ENCODE measurements around the gene CPVL.

The CPVL gene

DNA sequence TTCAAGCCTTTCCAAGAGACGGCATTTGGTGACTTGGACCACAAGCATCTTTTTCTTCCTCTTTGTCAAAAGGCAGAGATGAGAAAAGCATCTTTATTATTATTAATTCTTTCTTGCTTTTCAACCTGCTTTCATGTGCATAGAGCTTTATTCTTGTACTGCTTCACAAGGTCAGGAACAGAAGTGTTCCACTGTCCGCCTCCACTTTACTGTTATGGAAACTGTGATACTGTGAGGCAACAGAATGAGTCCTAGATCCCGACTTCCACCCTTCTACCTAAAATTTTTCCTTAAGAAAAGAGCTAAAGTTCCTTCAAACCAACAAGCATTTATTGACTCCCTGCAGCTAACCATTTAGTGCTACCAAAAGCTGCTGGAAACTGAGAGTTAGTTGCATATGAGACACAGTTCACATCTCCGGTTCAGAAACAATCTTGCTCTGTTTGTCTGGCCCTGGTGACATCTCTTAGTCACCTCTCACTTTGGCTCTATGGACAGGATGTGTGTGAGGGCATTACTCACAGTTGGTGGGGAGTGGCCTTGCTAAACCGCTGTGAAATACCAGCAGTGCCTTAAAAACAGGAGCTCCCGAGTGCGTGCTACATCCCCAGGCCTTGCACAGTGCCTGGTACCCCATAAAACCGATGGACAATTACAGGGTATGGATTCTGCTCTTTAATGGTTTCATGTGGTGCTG is 111.1 kb downstream of the CPVL start:
- Mint-ChIP-seq H3K4me3 (peak overlapping the region; percentile 4), H3K36me3 (no peaks in the 10 kb centered on the region), H3K27ac (no peak overlapping the region), H3K9me3 (no peaks in the 10 kb centered on the region), H3K4me1 (peaks cover 19% of the 10 kb centered on the region)
- ATAC-seq (peak; percentile 97), DNase-seq (ENCODE audit: low spot score in 2 of 2) (peak in 1 of 2 donors; percentile 69)

DNA sequence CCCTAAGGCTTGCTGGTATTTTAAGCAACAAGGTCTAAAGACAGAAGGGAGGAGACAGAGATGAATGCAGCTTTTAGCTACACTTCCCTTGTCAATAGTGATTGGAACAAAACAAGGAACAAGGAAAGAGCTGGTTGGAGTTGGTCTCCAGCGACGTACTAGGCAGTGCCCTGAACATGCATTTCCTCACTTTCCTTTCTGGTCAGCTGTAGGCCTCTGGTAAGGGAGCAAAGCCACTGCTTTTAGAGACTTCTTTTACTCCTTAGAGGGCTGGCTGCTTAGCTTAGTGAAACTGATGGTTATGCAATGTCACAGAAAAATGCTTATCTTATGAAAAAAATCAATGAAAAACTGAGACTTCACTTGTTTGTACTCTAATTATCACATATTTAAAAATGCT is 112.8 kb downstream of the CPVL start:
- DNase-seq (ENCODE audit: low spot score in 2 of 2) (no peak), ATAC-seq (no peak)
- H3K9me3 Mint-ChIP-seq: peaks cover 3% of the 10 kb centered on the region
- H3K36me3 Mint-ChIP-seq: no peaks in the 10 kb centered on the region
- no peak overlapping the region for H3K4me3 Mint-ChIP-seq
- H3K4me1 Mint-ChIP-seq: peaks cover 19% of the 10 kb centered on the region
- H3K27ac Mint-ChIP-seq: no peak overlapping the region

DNA sequence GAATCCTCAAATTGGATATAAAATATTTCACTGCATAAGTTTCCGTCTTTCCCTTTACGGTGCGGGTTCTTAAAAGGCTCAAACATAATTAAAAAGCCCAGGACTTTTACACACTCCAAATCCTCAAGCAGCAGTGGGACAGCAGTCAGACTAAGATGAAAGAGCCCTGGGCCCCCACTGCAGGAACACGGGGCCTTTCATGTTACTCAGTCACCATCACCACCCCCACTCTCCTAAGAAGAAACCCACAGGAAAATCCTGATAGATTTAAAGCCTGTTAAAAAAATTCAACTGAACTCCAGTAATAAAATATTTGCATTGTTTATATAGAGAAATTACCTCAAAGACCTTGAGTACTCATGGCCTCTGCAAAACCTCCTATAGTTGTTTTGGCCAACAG is 114.2 kb downstream of the CPVL start:
- H3K27ac Mint-ChIP-seq: no peak overlapping the region
- peaks cover 8% of the 10 kb centered on the region for H3K9me3 Mint-ChIP-seq
- ATAC-seq: no peak
- H3K4me1 Mint-ChIP-seq: peaks cover 19% of the 10 kb centered on the region
- no peaks in the 10 kb centered on the region for H3K36me3 Mint-ChIP-seq
- H3K4me3 Mint-ChIP-seq: no peak overlapping the region
- no peak for DNase-seq (ENCODE audit: low spot score in 2 of 2)

DNA sequence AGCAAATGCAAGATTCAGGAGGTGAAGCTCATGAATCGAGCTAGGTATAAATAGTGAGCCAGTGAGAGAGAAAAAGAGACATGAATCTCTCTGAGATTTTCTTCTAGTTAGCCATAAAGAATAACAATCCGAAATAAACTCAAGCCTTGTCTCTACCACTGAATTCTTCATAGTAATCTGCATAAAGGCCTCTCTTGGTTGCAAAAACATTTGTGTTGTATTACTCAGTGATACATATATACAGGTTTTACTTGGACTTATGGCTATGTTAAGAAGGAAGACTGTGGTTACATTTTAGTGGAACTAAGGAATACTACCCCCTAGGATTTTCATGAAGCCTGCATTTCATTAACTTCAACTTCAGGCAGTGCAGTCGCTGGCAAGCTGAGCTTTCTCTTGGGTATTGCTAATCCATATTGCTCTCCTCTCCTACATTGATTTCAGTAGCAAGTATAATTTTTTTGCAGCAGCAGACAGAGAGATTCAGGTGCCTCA is 115.5 kb downstream of the CPVL start:
- Mint-ChIP-seq H3K4me1 (peaks cover 9% of the 10 kb centered on the region), H3K36me3 (no peaks in the 10 kb centered on the region)
- ATAC-seq: no peak

DNA sequence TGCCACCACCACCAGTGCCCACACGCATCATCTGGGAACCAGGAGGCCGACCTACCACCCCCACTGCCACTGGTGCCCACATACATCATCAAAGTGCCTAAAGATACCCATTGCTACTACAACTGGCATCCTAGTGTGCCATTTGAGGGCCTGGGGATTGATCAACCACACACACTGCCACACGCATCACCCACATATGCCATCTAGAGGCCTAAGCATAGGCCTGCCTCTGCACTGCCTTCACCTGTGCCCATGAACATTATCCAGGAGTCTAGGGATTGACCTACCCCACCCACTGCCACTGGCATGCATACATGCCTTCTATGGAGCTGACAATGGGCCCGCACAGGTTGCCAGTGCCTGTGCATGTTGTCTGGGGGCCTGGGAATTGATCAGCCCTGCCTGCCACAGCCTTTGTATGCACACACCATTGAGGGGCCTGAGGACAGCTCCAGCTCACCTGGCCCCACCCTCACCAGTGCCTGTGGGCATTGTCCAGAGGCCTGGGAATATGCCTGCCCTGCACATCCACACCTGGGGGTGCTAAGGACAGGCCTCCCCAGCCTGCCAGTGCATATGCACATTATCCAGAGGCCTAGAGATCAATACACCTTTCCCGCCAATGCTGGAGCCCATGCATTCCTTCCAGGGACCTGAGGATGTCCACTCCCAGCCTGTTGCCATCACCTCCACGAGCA is 123.9 kb downstream of the CPVL start:
- no peaks in the 10 kb centered on the region for H3K4me1 Mint-ChIP-seq
- ATAC-seq: no peak
- no peak overlapping the region for H3K4me3 Mint-ChIP-seq
- H3K9me3 Mint-ChIP-seq: peaks cover 22% of the 10 kb centered on the region
- H3K36me3 Mint-ChIP-seq: no peaks in the 10 kb centered on the region
- no peak overlapping the region for H3K27ac Mint-ChIP-seq
- no peak for DNase-seq (ENCODE audit: low spot score in 2 of 2)

More for the DNA sequence above, 115.5 kb downstream of the CPVL start:
- Mint-ChIP-seq H3K9me3 (peaks cover 18% of the 10 kb centered on the region), H3K27ac (no peak overlapping the region), H3K4me3 (no peak overlapping the region)
- DNase-seq (ENCODE audit: low spot score in 2 of 2): no peak

DNA sequence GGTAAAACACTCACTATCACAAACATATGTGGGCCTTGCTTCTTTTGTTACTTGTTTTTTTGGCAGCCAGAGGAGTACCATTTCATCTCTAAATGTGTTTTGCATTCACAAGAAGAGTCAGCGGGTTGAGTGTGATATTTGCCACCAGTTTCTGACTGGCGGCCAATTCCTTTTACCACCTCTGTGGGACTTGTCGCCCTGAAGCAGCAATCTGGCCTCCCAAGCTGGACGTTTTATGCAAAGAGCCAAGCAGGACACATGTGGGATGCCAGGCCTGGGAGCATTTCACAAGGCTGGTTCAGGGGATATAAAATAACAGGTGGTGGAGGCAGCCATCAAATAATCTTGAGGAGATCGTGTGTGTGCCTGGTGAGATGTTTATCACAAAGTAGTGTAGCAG is 126.4 kb downstream of the CPVL start:
- Mint-ChIP-seq H3K4me1 (no peaks in the 10 kb centered on the region), H3K9me3 (peaks cover 8% of the 10 kb centered on the region), H3K4me3 (no peak overlapping the region), H3K27ac (no peak overlapping the region), H3K36me3 (no peaks in the 10 kb centered on the region)
- ATAC-seq (no peak), DNase-seq (ENCODE audit: low spot score in 2 of 2) (no peak)

DNA sequence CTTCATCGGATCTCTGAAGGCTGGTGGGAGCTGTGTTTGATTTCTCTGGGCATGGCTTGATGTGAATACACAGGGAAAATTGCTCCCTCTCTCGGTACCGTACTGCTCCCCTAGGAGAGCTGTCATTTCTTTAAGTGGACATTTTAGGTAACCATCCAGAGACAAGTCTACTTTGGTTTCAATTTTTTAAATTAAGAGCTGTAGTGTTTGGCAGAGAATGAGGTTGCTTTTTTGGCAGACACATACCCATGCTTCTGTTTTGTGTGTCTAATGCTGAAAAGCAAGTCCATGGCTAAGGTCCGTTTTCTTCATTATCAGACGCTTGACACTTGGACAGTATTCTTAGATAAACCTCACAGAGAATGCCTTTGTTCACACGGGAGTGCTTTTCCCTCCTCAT is 127.0 kb downstream of the CPVL start:
- Mint-ChIP-seq H3K4me3 (no peak overlapping the region), H3K27ac (no peak overlapping the region), H3K4me1 (no peaks in the 10 kb centered on the region), H3K36me3 (no peaks in the 10 kb centered on the region), H3K9me3 (peaks cover 5% of the 10 kb centered on the region)
- no peak for ATAC-seq
- DNase-seq (ENCODE audit: low spot score in 2 of 2): no peak

DNA sequence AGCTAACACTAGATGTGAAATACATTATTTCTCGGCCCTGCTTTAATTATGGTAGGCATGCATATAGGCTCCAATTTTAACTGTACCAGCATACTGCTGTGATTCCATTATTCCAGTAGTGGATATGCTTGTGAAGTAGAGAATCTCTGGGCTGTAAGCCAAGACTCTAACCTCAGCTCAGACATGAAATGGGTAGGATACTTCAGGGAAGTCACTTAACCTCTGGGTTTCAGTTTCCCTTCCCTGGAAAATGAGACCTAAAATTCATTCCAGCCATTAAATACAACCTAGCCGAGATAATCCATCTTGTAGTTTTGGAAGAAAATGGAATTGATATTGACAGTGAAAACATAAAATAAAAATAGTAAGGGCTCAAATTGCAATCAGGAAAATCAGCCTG is 128.6 kb downstream of the CPVL start:
- no peak for DNase-seq (ENCODE audit: low spot score in 2 of 2)
- H3K27ac Mint-ChIP-seq: no peak overlapping the region
- H3K4me1 Mint-ChIP-seq: no peaks in the 10 kb centered on the region
- H3K36me3 Mint-ChIP-seq: no peaks in the 10 kb centered on the region
- no peak overlapping the region for H3K4me3 Mint-ChIP-seq
- no peaks in the 10 kb centered on the region for H3K9me3 Mint-ChIP-seq
- no peak for ATAC-seq

DNA sequence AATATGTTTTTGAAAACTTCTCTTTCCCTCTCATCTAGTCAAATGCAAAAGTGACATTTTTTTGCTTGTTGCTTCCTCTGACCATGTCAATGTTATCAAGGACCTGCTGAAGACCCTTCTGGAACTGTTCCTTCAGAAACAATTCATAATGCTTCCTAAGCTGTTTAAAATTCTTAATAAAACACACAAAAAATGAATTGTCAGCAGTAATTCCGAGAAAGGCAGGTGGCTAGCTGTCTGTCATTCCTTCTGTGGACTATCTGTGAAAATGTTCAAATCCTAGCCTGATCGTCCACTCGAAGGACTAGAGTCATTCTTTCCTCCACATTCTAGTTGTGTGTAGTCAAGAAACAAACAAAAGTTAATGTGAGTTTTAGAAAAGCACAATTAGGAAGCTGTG is 131.6 kb downstream of the CPVL start:
- Mint-ChIP-seq H3K36me3 (no peaks in the 10 kb centered on the region), H3K4me1 (no peaks in the 10 kb centered on the region), H3K9me3 (no peaks in the 10 kb centered on the region), H3K27ac (no peak overlapping the region), H3K4me3 (no peak overlapping the region)
- DNase-seq (ENCODE audit: low spot score in 2 of 2) (no peak), ATAC-seq (no peak)

DNA sequence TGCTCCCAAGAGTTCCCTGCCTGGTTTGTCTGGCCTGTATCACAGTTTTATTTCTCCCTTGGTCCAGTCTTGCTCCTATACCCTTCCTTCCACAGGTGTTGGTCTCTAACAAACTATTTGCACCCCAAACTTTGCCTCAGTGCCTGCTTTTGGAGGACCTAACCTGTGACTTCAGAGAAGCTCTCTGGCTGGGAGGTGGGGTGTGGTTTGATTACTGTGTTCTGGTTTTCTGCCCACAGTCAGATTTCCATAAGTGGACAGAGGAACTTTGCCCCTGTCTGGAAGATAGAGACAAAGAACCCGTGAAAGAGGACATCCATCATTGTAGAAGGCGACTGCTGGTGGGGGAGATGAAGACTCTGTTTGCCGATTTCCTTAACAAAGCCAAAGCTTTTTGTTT is 132.4 kb downstream of the CPVL start:
- Mint-ChIP-seq H3K27ac (no peak overlapping the region), H3K4me1 (no peaks in the 10 kb centered on the region), H3K36me3 (no peaks in the 10 kb centered on the region), H3K4me3 (no peak overlapping the region), H3K9me3 (no peaks in the 10 kb centered on the region)
- ATAC-seq (no peak), DNase-seq (ENCODE audit: low spot score in 2 of 2) (peak in 1 of 2 donors; percentile 34)

DNA sequence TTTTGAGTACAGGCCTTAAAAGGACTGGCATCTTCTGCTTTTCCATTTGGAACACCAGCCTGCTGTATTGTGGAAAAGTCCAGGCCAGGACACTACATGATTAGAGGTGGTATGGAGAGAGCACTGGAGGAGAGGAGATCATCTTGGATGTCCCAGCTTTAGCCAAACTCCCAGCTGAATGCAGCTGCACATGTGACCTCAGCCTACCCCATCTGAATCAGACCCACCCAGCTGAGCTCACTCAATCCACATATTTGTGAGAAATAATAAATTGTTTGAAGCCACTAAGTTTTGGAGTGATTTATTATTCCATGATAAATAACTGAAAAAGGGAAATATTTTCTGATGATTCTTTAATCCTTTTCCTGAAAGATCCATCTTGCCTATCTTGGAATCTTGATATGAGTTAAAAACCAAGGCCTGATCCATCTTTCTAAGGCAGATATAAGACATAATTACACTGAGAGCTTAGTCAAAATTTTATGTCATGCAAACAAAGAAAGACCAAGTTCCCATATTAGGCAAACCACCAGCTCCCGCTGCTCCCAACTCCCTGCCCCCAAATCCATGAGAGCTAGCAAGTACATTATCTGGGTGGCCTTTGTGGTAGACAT is 133.1 kb downstream of the CPVL start:
- DNase-seq (ENCODE audit: low spot score in 2 of 2): peak in 1 of 2 donors; percentile 15
- Mint-ChIP-seq H3K4me3 (no peak overlapping the region), H3K36me3 (no peaks in the 10 kb centered on the region), H3K27ac (no peak overlapping the region), H3K9me3 (no peaks in the 10 kb centered on the region), H3K4me1 (no peaks in the 10 kb centered on the region)
- ATAC-seq: no peak

DNA sequence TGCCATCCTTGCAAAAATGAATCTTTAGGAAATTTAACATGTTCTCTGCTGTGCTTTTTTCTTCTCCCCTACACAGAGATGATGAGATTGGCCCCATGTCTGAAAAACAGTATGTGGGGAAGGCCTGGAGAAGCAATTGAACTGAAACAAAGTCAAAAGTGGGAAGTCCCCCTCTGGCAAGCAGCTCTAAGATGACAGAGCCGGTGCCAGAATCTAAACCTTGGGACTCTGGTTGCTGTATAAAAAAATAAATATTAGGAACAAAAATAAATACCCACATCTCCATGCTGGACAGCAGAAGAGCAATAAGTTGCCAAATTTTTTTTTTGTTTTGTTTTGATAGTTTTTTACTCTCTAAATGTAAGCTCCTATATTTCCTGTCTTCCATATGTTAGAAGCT is 136.4 kb downstream of the CPVL start:
- DNase-seq (ENCODE audit: low spot score in 2 of 2) (peak in 1 of 2 donors; percentile 12), ATAC-seq (no peak)
- Mint-ChIP-seq H3K27ac (no peak overlapping the region), H3K4me3 (no peak overlapping the region), H3K4me1 (no peaks in the 10 kb centered on the region), H3K9me3 (no peaks in the 10 kb centered on the region), H3K36me3 (no peaks in the 10 kb centered on the region)

DNA sequence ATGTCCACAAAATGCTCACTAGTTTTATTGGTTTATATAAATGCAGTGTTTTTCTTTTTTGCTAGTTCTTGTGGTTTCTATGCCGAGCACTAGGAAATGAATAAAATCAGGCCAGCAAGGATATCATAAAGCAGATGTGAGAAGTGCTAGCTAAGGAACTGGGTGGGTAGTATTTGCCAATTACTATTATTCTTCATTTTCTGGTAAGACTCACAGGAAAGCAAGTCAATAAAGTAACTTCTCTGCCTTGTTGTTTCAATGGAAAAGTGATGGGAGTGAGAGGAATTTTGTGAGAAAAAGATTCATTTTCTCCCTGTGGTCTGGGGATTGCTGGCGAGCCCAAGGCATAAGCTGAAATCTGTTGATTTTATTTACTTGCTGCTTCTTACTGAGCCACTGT is 137.7 kb downstream of the CPVL start:
- Mint-ChIP-seq H3K4me1 (no peaks in the 10 kb centered on the region), H3K4me3 (no peak overlapping the region), H3K9me3 (no peaks in the 10 kb centered on the region), H3K27ac (no peak overlapping the region), H3K36me3 (no peaks in the 10 kb centered on the region)
- ATAC-seq (no peak), DNase-seq (ENCODE audit: low spot score in 2 of 2) (no peak)

DNA sequence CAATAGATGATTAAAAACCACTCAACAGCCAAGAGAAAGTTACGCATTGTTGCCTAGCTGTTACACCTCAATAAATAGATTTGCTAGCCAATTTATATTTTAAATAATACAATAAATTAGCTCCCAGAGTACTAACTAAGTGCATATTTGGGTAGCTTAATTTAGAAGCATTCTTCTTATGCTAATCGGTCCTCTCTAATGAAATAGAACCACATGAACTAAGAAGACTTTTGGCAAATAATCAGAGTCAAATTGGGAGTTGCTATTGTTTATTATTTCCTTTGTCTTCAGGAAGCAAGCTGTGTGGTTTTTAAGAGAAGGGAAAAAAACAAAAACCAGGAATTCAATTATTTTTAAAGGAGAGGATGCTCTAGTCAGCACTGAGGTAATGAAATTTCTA is 139.2 kb downstream of the CPVL start:
- DNase-seq (ENCODE audit: low spot score in 2 of 2) (no peak), ATAC-seq (no peak)
- no peak overlapping the region for H3K27ac Mint-ChIP-seq
- no peaks in the 10 kb centered on the region for H3K9me3 Mint-ChIP-seq
- no peaks in the 10 kb centered on the region for H3K4me1 Mint-ChIP-seq
- no peak overlapping the region for H3K4me3 Mint-ChIP-seq
- no peaks in the 10 kb centered on the region for H3K36me3 Mint-ChIP-seq

DNA sequence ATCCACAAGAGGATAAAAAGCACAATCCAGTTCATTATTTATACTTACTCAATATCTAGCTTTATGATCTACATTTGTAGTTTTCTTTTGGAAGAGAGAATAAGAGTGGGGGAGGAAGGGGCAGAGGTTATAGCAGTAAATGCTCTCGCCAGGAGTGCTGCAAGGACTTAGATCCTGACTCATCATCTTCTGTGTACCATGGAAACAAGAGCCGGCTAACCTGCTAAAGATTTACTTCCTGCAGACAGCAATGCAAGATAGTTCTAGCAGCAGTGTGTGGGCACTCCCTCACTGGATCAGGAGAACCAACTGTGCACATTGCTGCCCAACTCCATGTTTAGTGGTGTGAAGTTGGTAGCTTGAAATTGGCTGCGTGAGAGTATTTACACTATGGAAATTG is 140.5 kb downstream of the CPVL start:
- H3K27ac Mint-ChIP-seq: no peak overlapping the region
- H3K4me3 Mint-ChIP-seq: no peak overlapping the region
- no peaks in the 10 kb centered on the region for H3K4me1 Mint-ChIP-seq
- no peak for DNase-seq (ENCODE audit: low spot score in 2 of 2)
- H3K36me3 Mint-ChIP-seq: no peaks in the 10 kb centered on the region
- ATAC-seq: no peak
- H3K9me3 Mint-ChIP-seq: no peaks in the 10 kb centered on the region

DNA sequence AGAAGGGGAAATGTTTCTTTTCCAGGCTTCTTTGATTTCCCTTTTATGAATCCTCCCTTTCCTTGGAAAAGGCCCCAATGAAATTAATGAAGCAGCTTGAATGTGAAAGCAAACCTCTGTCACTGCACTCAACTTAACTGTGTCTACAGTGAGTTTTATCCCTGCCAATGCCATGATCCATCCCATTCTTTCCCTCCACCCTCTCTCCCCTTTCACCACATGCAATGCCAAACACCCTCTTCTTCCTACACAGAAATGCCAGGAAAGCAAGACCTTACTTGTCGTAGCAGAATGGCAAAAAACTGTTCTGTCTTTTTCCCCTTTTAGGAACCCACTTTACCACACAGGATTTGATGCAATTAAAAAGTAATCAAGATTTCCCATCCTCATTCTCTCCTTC is 140.9 kb downstream of the CPVL start:
- no peak overlapping the region for H3K4me3 Mint-ChIP-seq
- no peaks in the 10 kb centered on the region for H3K4me1 Mint-ChIP-seq
- DNase-seq (ENCODE audit: low spot score in 2 of 2) (no peak), ATAC-seq (no peak)
- H3K36me3 Mint-ChIP-seq: no peaks in the 10 kb centered on the region
- H3K27ac Mint-ChIP-seq: no peak overlapping the region
- H3K9me3 Mint-ChIP-seq: no peaks in the 10 kb centered on the region
